CD14-positive monocyte (primary cell): ENCODE measurements around the gene SSBP3. TPM values are rescaled to one million over a fixed set of nuclear protein-coding genes. Genes with fewer than 3 reads are reported as not detected.

ENCODE experiments used
- DNase-seq, 3 donors: peaks; one replicate each; pipeline ENCODE4 v3.0.0-alpha.2; 2011 to 2022
- H2AFZ ChIP-seq: 2 replicates; pipeline ENCODE4 v1.6.0; 2012; ENCODE audit warnings: mild to moderate bottlenecking, low read depth, low read length, inconsistent platforms; ENCODE audit not compliant: insufficient read depth, poor library complexity, severe bottlenecking
- H3K27ac ChIP-seq, 2 donors: 1 replicate in 1 of 2; 2 replicates in 1 of 2; pipeline ENCODE4 v1.5.1; 2012 to 2013; ENCODE audit warnings: low read length in 2 of 2, control low read depth in 1 of 2, inconsistent platforms in 1 of 2, low read depth in 1 of 2, mild to moderate bottlenecking in 1 of 2
- H3K27me3 ChIP-seq, 2 donors: one replicate each; pipeline versions ENCODE4 v1.6.0 to v1.6.1; 2011 to 2013; ENCODE audit warnings: low read length in 2 of 2; ENCODE audit not compliant: control insufficient read depth in 2 of 2, insufficient read depth in 2 of 2
- H3K36me3 ChIP-seq, 2 donors: replicated peaks in 1 of 2; 1 replicate in 1 of 2; 2 replicates in 1 of 2; pipeline versions ENCODE4 v1.5.1 to v1.6.1; 2012 to 2013; ENCODE audit warnings: low read length in 2 of 2, control low read depth in 1 of 2, inconsistent platforms in 1 of 2, mild to moderate bottlenecking in 1 of 2; ENCODE audit not compliant: insufficient read depth in 2 of 2, control insufficient read depth in 1 of 2
- H3K4me1 ChIP-seq, 2 donors: 1 replicate in 1 of 2; 2 replicates in 1 of 2; pipeline versions ENCODE4 v1.5.1 to v1.6.1; 2012 to 2013; ENCODE audit warnings: low read length in 2 of 2, control low read depth in 1 of 2, inconsistent platforms in 1 of 2, mild to moderate bottlenecking in 1 of 2, moderate library complexity in 1 of 2; ENCODE audit not compliant: insufficient read depth in 2 of 2, control insufficient read depth in 1 of 2
- H3K4me2 ChIP-seq: replicated peaks from 2 replicates; pipeline ENCODE3; 2012; ENCODE audit warnings: low read length, moderate library complexity, mild to moderate bottlenecking; ENCODE audit not compliant: poor library complexity, severe bottlenecking; ENCODE audit errors: extremely low read depth
- H3K4me3 ChIP-seq, 3 experiments: fragments of 200-600 bp in 1 of 3; sonication (generic) in 1 of 3; replicated peaks in 1 of 3; 1 replicate in 2 of 3; 2 replicates in 1 of 3; pipeline ENCODE4 v1.5.1; 2011 to 2013; ENCODE audit warnings: low read length in 3 of 3, mild to moderate bottlenecking in 3 of 3, control low read depth in 2 of 3, low read depth in 2 of 3, inconsistent platforms in 1 of 3, moderate library complexity in 1 of 3
- H3K79me2 ChIP-seq: 2 replicates; pipeline ENCODE4 v1.6.0; 2012; ENCODE audit warnings: mild to moderate bottlenecking, control low read depth, inconsistent platforms, low read length, moderate library complexity; ENCODE audit not compliant: insufficient read depth
- H3K9ac ChIP-seq: 2 replicates; pipeline ENCODE4 v1.6.0; 2017; ENCODE audit warnings: low read length, mild to moderate bottlenecking; ENCODE audit not compliant: insufficient read depth, poor library complexity, severe bottlenecking
- H3K9me3 ChIP-seq, 2 donors: replicated peaks in 1 of 2; 1 replicate in 1 of 2; 2 replicates in 1 of 2; pipeline versions ENCODE4 v1.5.1 to v1.6.1; 2012 to 2013; ENCODE audit warnings: low read length in 2 of 2, control low read depth in 1 of 2; ENCODE audit not compliant: control insufficient read depth in 1 of 2, insufficient read depth in 1 of 2
- H4K20me1 ChIP-seq: 2 replicates; pipeline ENCODE4 v1.6.0; 2012; ENCODE audit warnings: mild to moderate bottlenecking, low read length, control low read depth, moderate library complexity; ENCODE audit not compliant: insufficient read depth
- H3K27ac Mint-ChIP-seq, 7 donors: one replicate each; pipeline ENCODE4 v1.8.0; 2020; ENCODE audit warnings: mild to moderate bottlenecking in 7 of 7, mixed read lengths in 7 of 7, moderate library complexity in 6 of 7, inconsistent platforms in 2 of 7
- H3K27me3 Mint-ChIP-seq, 3 donors: one replicate each; pipeline ENCODE4 v1.8.0; 2021 to 2022; ENCODE audit warnings: low read depth in 3 of 3, mild to moderate bottlenecking in 3 of 3, mixed read lengths in 3 of 3, moderate library complexity in 3 of 3, inconsistent platforms in 1 of 3
- H3K36me3 Mint-ChIP-seq, 2 donors: one replicate each; pipeline ENCODE4 v1.8.0; 2020; ENCODE audit warnings: mixed read lengths in 2 of 2, inconsistent platforms in 1 of 2, mild to moderate bottlenecking in 1 of 2
- H3K4me1 Mint-ChIP-seq: one replicate; pipeline ENCODE4 v1.8.0; 2020; ENCODE audit warnings: mild to moderate bottlenecking, mixed read lengths
- H3K4me3 Mint-ChIP-seq, 2 donors: one replicate each; pipeline ENCODE4 v1.8.0; 2020; ENCODE audit warnings: mild to moderate bottlenecking in 2 of 2, mixed read lengths in 2 of 2, moderate library complexity in 1 of 2
- H3K9me3 Mint-ChIP-seq, 7 donors: one replicate each; pipeline ENCODE4 v1.8.0; 2020 to 2022; ENCODE audit warnings: mixed read lengths in 7 of 7, mild to moderate bottlenecking in 6 of 7, moderate library complexity in 6 of 7, inconsistent platforms in 2 of 7
- CTCF ChIP-seq: fragments of 200-600 bp; IDR thresholded peaks from one replicate; pipeline ENCODE4 v1.8.0; 2022; ENCODE audit warnings: antibody characterized with exemption, mild to moderate bottlenecking
- WGBS: methylation state at CpG from one replicate; pipeline ENCODE4 v1.1.5; 2013; ENCODE audit warnings: missing lambda C conversion rate; ENCODE audit not compliant: insufficient coverage; 5-methylcytosine and 5-hydroxymethylcytosine counted together
- intact Hi-C, 2 donors: fragments of 100-400 bp; cut with micrococcal nuclease; formaldehyde crosslinking; loops; one replicate each; pipeline versions ENCODE4 v1.15.0 to v1.15.1; 2023
- polyA plus RNA-seq, 3 donors: library from polyadenylated mRNA; depleted of rRNA in 1 of 3; unstranded in 2 of 3; stranded (reverse) in 1 of 3; fragments of 300-500 nt in 2 of 3; fragments of >200 nt in 1 of 3; fragmentation: Illumina TruSeq in 2 of 3; gene quantifications; 1 replicate in 2 of 3; 2 replicates in 1 of 3; pipeline ENCODE4 v1.2.3, GENCODE V29; 2012 to 2021

SSBP3 gene
- polyA plus RNA-seq, 3 donors: 4.1 to 30.7 (median 4.3) TPM

- peaks cover 13 to 24% of the 10 kb centered on the region in 2 donors for H3K36me3 Mint-ChIP-seq
- no peak overlapping the region for H2AFZ ChIP-seq
- peaks cover 0 to 7% of the 10 kb centered on the region in 2 donors for H3K36me3 ChIP-seq
- no CpG with 5 or more reads among the region's 9 CpGs for WGBS
- no peak overlapping the region for H3K4me3 Mint-ChIP-seq
- no peaks in the 10 kb centered on the region for H3K79me2 ChIP-seq
- no peak overlapping the region for H3K4me3 ChIP-seq
- H3K27ac ChIP-seq: no peak overlapping the region
- peaks cover 0 to 2% (median 0%) of the 10 kb centered on the region in 7 donors for H3K9me3 Mint-ChIP-seq
- intact Hi-C loops: no loop called here
- peaks cover 0 to 6% (median 4%) of the 10 kb centered on the region in 3 donors for H3K27me3 Mint-ChIP-seq
- H3K4me1 Mint-ChIP-seq: peaks cover 7% of the 10 kb centered on the region
- peak overlapping the region in 1 of 7 donors; percentile 49 for H3K27ac Mint-ChIP-seq
- no peak overlapping the region for H3K4me2 ChIP-seq
- H3K9ac ChIP-seq: no peak overlapping the region
- DNase-seq: no peak
- no peak for TF ChIP-seq CTCF
- no peaks in the 10 kb centered on the region for H4K20me1 ChIP-seq
- no peaks in the 10 kb centered on the region for H3K9me3 ChIP-seq
- no peaks in the 10 kb centered on the region for H3K4me1 ChIP-seq
- H3K27me3 ChIP-seq: no peaks in the 10 kb centered on the region
Measured at GRCh38 chr1:54255026-54255702, 151.0 kb downstream of the SSBP3 start.

DNA sequence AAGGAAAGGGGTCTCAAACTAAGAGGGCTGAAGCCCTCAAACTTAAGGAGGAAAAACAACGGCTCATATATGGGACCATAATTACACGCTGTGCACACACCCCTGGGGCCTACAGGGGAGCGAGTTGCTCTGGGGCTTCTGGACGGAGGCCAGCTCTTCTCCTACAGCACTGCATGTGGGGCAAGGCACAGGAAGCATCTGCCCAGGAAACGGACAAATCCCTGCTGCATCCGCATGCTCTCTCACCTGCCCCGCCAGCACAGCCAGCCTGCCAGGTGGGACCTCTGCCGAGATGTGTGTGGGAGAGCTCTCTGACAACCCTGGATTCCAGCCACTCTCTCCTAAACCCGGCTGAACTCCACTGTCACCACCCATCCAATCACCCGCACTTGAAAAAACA lies 152.1 kb downstream of the SSBP3 start:
- no peak overlapping the region for H3K4me3 Mint-ChIP-seq
- H3K4me3 ChIP-seq: no peak overlapping the region
- peak overlapping the region in 2 of 7 donors; percentile 49 to 78 for H3K27ac Mint-ChIP-seq
- no peaks in the 10 kb centered on the region for H4K20me1 ChIP-seq
- WGBS: 5% methylated on average over 6 of the region's 10 CpGs
- H2AFZ ChIP-seq: no peak overlapping the region
- peaks cover 12% of the 10 kb centered on the region for H3K4me1 Mint-ChIP-seq
- no peak for DNase-seq
- intact Hi-C loops: no loop called here
- no peak for TF ChIP-seq CTCF
- no peak overlapping the region for H3K9ac ChIP-seq
- peaks cover 0 to 2% (median 0%) of the 10 kb centered on the region in 7 donors for H3K9me3 Mint-ChIP-seq
- peaks cover 0 to 6% (median 4%) of the 10 kb centered on the region in 3 donors for H3K27me3 Mint-ChIP-seq
- no peaks in the 10 kb centered on the region for H3K9me3 ChIP-seq
- H3K27me3 ChIP-seq: no peaks in the 10 kb centered on the region
- no peak overlapping the region for H3K27ac ChIP-seq
- H3K79me2 ChIP-seq: no peaks in the 10 kb centered on the region
- H3K36me3 ChIP-seq: peaks cover 0 to 7% of the 10 kb centered on the region in 2 donors
- H3K36me3 Mint-ChIP-seq: peaks cover 14 to 26% of the 10 kb centered on the region in 2 donors
- H3K4me1 ChIP-seq: no peaks in the 10 kb centered on the region
- no peak overlapping the region for H3K4me2 ChIP-seq
